Type B pancreatic cell (in vitro differentiated cells): ENCODE data around the gene ULK1. TPM values are rescaled to one million over a fixed set of nuclear protein-coding genes. Genes with fewer than 3 reads are reported as not detected.
"Not testable (repeated sequence)": the region's sequence is repeated elsewhere in the genome, so short reads cannot be mapped to it uniquely, and the experiment has no call there.

Source experiments
- DNase-seq: peaks from one replicate; pipeline ENCODE4 v3.0.0; 2021; ENCODE audit warnings: mixed read lengths; ENCODE audit not compliant: unreplicated experiment; ENCODE audit errors: extremely low spot score
- H3K27ac Mint-ChIP-seq: 2 replicates; pipeline ENCODE4 v1.8.0; 2021; ENCODE audit warnings: mild to moderate bottlenecking, mixed read lengths
- H3K27me3 Mint-ChIP-seq: 2 replicates; pipeline ENCODE4 v1.8.0; 2021; ENCODE audit warnings: mixed read lengths
- H3K36me3 Mint-ChIP-seq: 2 replicates; pipeline ENCODE4 v1.8.0; 2021; ENCODE audit warnings: mixed read lengths
- H3K4me1 Mint-ChIP-seq: one replicate; pipeline ENCODE4 v1.8.0; 2021; ENCODE audit warnings: mixed read lengths; ENCODE audit not compliant: unreplicated experiment
- H3K4me3 Mint-ChIP-seq: 2 replicates; pipeline ENCODE4 v1.8.0; 2021; ENCODE audit warnings: mild to moderate bottlenecking, mixed read lengths
- H3K9me3 Mint-ChIP-seq: 2 replicates; pipeline ENCODE4 v1.8.0; 2021; ENCODE audit warnings: mixed read lengths
- total RNA-seq: library from RNA; stranded (reverse); gene quantifications from 2 replicates; pipeline ENCODE4 v1.2.1, GENCODE V29; 2021; ENCODE audit warnings: low replicate concordance
- TF ChIP-seq, protein P1 (sequence below): fragments of 200-600 bp; sonication (generic); conservative IDR thresholded peaks from 2 replicates; pipeline ENCODE4 v1.5.0; 2021; ENCODE audit warnings: antibody characterized with exemption, mild to moderate bottlenecking

ULK1 gene
- total RNA-seq, 1 donor from 2014 or later, result 80.0 TPM

DNA sequence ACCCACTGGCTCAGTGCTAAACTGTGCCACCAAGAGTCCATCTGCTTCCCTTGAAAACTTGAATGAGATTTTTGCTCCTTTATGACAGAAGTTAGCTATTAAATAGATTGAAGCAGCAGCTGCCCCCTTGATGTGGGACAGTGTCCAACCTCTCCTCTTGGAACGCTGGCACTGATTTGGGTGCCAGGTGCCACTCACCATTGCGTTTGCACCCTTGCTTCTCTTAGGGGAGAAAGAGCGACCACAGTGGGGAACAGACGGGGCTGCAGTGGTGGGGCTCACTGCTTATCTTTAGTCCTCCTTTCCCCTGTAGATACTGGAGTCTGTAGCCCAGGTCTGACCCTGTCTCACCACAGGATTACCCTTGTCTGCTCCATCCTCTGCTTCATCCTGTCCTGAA is 64.7 kb downstream of the ULK1 start:
- TF ChIP-seq, protein P1, sequence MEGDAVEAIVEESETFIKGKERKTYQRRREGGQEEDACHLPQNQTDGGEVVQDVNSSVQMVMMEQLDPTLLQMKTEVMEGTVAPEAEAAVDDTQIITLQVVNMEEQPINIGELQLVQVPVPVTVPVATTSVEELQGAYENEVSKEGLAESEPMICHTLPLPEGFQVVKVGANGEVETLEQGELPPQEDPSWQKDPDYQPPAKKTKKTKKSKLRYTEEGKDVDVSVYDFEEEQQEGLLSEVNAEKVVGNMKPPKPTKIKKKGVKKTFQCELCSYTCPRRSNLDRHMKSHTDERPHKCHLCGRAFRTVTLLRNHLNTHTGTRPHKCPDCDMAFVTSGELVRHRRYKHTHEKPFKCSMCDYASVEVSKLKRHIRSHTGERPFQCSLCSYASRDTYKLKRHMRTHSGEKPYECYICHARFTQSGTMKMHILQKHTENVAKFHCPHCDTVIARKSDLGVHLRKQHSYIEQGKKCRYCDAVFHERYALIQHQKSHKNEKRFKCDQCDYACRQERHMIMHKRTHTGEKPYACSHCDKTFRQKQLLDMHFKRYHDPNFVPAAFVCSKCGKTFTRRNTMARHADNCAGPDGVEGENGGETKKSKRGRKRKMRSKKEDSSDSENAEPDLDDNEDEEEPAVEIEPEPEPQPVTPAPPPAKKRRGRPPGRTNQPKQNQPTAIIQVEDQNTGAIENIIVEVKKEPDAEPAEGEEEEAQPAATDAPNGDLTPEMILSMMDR, result no peak
- Mint-ChIP-seq H3K9me3 (no peaks in the 10 kb centered on the region), H3K4me3 (no peak overlapping the region), H3K27ac (no peak overlapping the region), H3K4me1 (peaks cover 25% of the 10 kb centered on the region), H3K27me3 (no peaks in the 10 kb centered on the region), H3K36me3 (peaks cover 7% of the 10 kb centered on the region)
- no peak for DNase-seq

DNA sequence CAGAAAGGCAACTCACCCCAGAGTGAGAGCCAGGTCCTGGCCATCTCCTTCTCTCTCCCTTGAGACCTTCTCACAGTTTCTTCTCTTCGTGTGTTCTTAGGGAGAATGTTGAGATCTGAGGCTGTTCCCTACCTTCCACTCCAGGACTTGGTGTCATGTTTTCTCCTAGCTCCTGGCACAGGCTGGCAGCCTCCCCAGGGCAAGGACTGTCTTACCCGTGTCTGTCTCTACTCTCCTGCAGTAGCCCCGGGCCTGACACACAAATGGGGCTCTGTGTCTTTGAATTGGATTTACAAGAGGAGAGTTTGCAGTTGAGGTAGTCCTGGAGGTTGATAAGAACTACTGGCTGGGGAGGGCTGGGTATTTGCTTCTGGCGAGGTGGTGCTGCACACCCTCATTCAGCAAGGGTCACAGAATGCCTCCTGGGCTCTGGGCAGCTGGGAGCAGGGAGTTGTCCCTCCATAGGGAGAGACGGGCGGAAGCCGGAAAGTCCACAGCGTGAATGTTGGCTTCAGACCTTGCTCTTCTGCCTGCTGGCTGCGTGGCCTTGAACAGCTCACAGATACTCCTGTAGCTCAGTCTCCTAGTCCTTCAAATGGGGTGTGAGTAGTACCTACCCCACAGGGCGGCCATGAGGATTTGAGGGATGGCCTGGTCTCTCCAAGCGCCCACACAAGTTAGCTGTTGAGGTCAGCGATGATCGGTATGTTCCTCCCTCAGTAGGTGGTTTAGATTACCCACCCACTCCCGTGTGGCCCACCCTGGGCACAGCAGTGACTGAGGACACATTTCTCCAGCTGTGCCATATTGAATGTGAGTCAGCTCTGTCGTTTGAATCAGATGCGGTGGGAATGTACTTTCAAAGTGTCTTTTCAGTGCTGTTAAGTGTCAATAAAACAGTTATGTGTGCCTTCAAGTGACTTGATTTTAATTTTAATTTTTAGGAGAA is 65.5 kb downstream of the ULK1 start:
- Mint-ChIP-seq H3K4me3 (no peak overlapping the region), H3K27me3 (no peaks in the 10 kb centered on the region), H3K27ac (no peak overlapping the region), H3K4me1 (peaks cover 25% of the 10 kb centered on the region), H3K9me3 (no peaks in the 10 kb centered on the region), H3K36me3 (peaks cover 7% of the 10 kb centered on the region)
- no peak for DNase-seq
- TF ChIP-seq, protein P1, result no peak

DNA sequence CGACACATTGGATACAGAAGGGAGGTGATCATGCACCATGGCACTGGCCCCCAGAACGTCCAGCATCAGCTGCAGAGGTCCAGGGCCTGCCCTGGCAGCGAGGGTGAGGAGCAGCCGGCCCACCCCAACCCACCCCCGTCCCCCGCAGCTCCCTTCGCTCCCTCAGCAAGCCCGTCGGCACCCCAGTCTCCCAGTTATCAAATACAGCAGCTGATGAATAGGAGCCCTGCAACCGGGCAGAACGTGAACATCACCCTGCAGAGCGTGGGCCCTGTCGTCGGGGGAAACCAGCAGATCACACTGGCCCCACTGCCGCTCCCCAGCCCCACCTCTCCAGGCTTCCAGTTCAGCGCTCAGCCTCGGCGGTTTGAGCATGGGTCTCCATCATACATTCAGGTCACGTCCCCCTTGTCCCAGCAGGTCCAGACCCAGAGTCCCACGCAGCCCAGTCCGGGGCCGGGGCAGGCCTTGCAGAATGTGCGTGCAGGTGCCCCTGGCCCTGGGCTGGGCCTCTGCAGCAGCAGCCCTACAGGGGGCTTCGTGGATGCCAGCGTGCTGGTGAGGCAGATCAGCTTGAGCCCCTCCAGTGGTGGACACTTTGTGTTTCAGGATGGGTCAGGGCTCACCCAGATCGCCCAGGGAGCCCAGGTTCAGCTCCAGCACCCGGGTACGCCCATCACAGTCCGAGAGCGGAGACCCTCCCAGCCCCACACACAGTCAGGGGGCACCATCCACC is 66.3 kb downstream of the ULK1 start:
- not testable (repeated sequence) for H3K27me3 Mint-ChIP-seq, H3K9me3 Mint-ChIP-seq, H3K36me3 Mint-ChIP-seq, DNase-seq, H3K27ac Mint-ChIP-seq, H3K4me3 Mint-ChIP-seq
- H3K4me1 Mint-ChIP-seq, result peaks cover 23% of the 10 kb centered on the region

DNA sequence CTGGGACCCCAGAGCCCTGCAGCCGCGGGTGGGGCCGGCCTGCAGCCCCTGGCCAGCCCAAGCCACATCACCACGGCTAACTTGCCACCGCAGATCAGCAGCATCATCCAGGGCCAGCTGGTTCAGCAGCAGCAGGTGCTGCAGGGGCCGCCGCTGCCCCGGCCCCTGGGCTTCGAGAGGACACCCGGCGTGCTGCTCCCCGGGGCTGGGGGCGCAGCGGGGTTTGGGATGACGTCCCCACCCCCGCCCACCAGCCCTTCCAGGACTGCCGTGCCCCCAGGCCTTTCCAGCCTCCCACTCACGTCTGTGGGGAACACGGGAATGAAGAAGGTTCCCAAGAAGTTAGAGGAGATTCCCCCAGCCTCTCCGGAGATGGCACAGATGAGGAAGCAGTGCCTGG is 66.9 kb downstream of the ULK1 start:
- not testable (repeated sequence) for H3K27ac Mint-ChIP-seq, DNase-seq, H3K4me3 Mint-ChIP-seq, H3K9me3 Mint-ChIP-seq, H3K36me3 Mint-ChIP-seq, H3K27me3 Mint-ChIP-seq
- H3K4me1 Mint-ChIP-seq, result peaks cover 17% of the 10 kb centered on the region

DNA sequence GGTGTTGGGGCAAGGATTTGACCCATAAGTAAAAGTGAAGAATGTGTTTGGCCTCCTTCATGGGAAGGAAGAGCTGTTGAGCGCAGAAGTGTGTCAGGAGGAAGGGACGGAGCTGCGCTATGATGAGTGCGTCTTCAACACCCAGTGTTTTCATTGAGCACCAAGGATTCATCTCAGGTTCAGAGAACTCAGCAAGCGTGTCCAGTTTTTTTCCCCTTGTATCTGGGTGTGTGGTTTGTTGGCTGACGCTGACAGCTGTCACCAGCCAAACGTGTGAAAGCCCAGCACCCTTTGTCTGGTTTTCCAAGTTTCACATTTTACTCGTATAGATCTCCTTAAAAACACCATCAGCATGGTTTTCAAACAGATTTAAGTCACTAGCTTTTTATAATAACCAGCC is 67.6 kb downstream of the ULK1 start:
- H3K9me3 Mint-ChIP-seq, result no peaks in the 10 kb centered on the region
- TF ChIP-seq, protein P1, result no peak

DNA sequence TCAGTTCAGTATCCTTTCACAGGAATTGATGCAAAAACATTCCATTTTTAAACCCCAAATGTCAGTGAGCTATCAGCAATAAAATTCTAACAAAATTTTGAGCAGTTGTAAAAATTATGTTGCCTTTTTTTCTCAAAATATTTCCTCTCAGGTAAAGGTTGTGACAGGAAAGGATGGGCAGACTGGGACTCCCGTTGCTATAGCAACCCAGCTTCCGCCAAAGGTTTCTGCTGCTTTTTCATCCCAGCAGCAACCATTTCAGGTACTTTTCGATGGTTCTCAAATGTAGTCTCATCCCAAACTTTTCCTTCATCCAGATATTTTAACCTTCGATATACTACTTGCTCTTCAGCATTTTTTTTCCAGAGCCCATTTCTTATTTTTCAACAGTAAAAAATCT is 69.0 kb downstream of the ULK1 start:
- peaks cover 3% of the 10 kb centered on the region for H3K36me3 Mint-ChIP-seq
- TF ChIP-seq, protein P1, result no peak
- no peaks in the 10 kb centered on the region for H3K27me3 Mint-ChIP-seq
- H3K4me1 Mint-ChIP-seq, result peaks cover 7% of the 10 kb centered on the region
- no peak overlapping the region for H3K4me3 Mint-ChIP-seq
- no peaks in the 10 kb centered on the region for H3K9me3 Mint-ChIP-seq
- no peak overlapping the region for H3K27ac Mint-ChIP-seq
- DNase-seq, result no peak

More for the DNA sequence above, 67.6 kb downstream of the ULK1 start:
- DNase-seq, result no peak
- peaks cover 14% of the 10 kb centered on the region for H3K4me1 Mint-ChIP-seq
- H3K4me3 Mint-ChIP-seq, result no peak overlapping the region
- peaks cover 3% of the 10 kb centered on the region for H3K36me3 Mint-ChIP-seq
- no peak overlapping the region for H3K27ac Mint-ChIP-seq
- no peaks in the 10 kb centered on the region for H3K27me3 Mint-ChIP-seq
